Posterior cingulate gyrus (tissue), 11 donors: ENCODE data around the gene LHX3.

ENCODE experiments used
- DNase-seq, 10 donors: peaks; one replicate each; pipeline versions ENCODE4 v3.0.0 to v3.0.0-alpha.2; 2020 to 2021; ENCODE audit warnings: mixed read lengths in 3 of 10
- intact Hi-C: fragments of 100-400 bp; cut with DNase I; formaldehyde crosslinking; loops from one replicate; pipeline ENCODE4 v1.15.1; 2023

LHX3 gene

DNA sequence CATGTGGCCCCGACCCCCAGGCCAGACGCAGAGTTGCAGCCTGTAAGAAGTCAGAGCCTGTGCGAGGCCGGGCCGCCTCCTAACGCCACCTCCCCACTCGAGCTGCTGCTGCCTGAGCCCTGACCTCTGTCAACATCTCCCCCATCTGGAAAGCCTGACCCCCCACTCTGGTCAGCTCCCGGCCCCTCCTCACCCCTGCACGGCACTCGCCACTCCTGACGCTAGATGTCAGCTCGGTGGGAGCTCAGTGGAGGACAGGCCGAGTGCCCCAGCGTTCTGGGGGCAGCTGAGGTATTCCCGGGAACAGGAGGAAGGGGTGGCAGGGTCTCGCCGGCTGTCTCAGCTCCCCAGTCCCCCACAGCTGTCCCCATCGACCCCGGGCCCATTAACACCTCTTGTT lies 19.9 kb downstream of the LHX3 start:
- intact Hi-C loops = no loop called here
- peak in 1 of 10 donors; percentile 69 for DNase-seq

DNA sequence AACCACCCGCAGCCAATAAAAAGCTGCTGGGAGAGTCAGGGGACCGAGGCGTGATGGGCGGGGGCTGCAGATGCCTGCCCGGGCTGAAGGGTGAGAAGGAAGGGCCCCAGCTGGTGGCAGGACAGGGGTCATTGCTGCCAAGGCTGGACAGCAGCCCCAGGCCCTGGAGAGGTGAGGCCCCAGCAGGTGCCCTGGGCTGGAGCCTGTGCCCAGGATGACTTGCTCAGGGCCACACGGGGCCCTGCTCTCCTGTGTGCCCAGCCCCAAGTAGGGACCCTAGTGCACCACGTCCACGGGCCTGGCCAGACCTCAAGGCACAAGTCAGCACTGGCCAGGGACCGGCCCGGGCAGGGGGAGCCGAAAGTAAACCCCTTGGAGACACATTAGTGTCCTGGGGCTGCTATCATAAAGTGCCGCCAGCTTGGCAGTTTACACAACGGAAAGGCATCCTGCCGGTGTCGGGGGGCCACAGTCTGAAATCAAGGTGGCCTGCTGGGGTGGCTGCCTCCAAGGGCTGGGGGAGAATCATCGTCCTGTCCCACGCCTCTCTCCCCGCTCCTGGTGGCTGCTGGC lies 22.0 kb downstream of the LHX3 start:
- peak in 1 of 10 donors; percentile 78 for DNase-seq
- intact Hi-C loops = no loop called here

DNA sequence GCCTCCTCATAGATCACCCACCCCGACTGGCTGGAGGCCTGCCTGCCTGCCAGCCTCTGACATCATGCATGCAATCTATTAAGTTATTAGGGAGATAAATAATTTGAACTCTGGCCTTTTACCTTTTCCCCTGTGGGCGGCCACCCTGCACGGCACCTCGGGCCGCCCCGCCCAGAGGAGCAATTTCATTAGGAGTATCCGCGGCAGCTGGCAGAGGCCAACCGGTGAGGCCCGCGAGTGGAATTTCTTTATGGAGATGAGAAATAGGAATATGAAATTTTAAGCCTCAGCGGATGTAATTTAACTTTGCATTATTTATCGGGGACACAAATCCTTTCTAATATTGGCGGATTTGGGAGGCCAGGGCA lies 22.5 kb downstream of the LHX3 start:
- intact Hi-C loops = no loop called here
- no peak for DNase-seq

DNA sequence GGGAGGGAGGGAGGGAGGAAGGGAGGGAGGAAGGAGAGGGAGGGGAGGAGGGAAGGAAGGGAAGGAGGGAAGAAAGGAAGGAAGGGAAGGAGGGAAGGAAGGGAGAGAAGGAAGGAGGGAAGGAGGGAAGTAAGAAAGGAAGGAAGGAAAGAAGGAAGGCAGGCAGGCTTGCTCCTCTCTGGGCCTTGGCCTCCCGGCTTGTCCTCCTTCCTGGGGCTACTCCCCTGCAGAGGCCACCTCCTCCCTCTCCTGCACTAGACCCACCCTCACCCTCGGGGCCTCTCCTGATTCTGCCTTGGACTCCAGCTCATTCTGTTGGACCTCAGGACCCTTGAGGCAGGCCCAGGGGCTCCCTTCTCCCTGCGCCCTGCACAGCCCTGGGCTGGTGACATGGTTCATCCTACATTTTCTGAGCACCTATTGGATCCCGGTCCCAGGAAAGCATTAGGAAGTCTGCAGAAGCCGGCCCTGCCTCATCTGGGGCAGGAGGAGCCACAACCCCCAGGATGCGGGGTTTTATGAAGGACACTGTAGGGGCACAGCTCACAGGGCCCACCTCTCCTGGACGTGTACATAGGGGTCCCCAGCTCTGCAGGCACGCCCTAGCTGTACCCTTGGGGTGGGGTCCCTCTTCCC lies 23.0 kb downstream of the LHX3 start:
- no peak for DNase-seq
- intact Hi-C loops = no loop called here

DNA sequence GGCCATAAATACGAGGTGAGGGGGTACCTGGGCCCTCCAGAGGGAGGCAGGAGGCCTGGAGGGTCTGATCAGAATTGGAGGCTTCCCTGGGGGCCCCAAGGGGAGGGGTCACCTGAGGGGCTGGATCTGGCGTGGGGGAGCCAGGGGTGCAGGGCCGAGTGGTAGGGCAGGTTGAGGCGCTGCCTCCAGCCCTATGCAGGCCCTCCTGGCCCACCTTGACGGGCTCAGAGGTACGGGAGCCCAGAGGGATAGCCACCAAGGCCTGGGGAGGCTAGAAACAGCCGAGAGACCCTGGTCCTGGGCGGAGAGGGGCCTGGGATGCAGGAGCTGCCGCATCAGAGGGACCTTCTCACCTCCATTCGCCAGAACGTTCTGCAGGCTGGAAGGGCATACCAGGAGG lies 24.3 kb downstream of the LHX3 start:
- no peak for DNase-seq
- intact Hi-C loops = no loop called here

DNA sequence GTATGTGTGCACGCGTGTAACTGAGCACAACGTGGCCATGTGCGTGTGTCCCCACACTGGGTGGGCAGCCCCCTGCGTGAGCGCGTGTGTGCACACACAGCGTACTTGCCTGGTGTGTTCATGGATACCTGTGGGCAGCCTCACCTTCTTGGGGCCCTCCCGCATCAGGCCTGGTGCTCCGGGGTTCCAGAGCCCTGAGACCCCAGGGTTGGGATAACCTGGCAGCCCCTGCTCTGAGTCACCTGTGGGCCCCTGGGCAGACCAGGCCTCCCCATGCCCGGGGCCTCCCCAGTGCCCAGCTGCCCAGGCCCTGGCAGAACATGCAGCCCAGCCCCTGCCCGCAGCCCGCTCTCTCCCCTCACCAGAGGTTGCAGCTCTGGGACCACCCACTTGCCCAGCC lies 25.2 kb downstream of the LHX3 start:
- intact Hi-C loops = no loop called here
- no peak for DNase-seq

DNA sequence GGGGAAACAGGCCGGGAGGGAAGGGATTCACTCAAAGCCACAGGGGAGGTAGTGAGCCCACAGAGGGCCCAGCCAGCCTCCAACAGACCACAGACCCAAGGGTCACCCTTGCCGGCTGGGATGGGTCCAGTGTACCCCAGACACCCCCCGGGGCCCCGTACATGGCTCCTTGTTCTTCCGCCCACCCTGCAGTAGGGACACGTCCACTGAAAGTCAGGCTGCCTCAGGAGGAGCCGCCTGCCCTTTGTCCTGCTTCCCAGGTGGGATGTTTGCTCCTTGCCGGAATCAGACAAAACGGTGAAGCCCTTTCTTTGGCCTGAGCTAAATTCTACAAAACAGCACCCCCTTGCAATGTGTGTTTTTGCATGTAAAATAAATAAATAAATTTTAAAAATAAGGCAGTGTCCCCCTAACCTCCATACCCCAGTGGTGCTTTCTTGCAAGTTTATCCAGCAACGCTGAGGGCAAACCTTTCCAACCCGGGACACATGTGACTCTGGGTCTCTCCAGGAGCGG lies 25.8 kb downstream of the LHX3 start:
- intact Hi-C loops = no loop called here
- DNase-seq = no peak

DNA sequence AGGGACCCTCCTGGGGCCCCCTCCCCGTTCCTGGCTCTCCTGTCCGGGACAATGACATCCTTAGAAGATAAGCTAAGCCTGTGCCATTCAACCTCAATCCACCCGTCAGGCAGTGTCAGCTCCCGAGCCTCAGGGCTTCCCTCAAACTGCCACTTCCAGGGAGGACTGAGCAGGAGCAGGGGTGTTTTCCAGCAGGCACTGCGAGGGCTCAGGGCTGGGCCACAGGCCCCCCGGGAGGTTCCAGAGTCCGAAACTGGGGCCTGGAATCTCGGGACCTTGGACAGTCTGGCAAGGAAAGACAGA lies 26.2 kb downstream of the LHX3 start:
- DNase-seq = no peak
- intact Hi-C loops = no loop called here

DNA sequence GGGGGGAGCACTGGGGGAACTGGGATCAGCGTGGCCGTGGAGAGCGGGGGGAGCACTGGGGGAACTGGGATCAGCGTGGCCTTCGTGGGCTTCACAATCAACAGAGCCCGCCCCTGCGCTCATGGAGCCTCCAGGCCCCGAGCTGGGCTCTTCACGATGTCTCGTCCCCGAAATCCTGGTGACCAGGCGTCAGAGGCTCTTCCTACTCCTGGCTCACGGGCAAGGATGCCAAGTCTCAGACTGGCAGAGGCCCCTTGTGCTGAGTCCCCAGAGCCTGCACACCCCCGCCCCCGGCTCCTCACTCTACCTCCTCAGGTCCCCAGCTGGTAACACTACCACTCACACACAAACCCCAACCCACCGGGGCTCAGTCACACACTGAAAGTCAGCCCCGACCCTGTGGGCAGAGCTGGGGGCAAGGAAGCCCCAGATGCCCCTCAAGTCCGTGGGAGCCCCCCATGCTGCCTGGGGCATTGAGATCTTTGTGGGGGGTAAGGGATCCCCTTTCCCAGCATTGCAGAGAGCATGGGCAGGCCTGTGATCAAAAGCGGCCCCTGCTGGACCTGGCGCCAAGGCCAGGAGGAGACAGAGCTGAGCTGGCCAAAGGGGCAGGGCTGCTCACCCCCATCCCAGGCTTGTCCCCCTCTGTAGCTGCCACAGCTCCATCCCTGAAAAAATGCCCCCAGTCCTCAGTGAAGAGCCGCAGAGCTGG lies 26.7 kb downstream of the LHX3 start:
- intact Hi-C loops = no loop called here
- peak in 1 of 10 donors; percentile 69 for DNase-seq

DNA sequence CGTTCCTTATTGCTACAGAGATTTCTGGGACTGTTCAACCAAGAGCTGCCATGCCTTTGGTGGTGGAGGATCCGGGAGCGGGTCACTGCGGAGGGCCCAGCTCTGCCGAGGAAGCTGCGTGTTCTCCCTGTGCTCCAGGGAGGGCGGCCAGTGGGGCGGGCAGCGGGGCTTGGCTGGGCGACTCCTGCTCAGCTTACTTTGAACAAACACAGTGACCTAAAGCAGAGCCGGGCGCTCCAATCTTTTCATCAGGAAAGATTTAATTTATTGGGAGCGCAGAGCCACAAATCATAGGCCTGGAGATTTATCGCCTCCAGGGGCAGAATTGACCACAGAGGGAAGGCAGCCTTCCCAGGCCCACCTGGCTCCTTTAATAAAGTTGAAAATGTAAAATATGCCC lies 27.7 kb downstream of the LHX3 start:
- DNase-seq = peak in 1 of 10 donors; percentile 83
- intact Hi-C loops = no loop called here

DNA sequence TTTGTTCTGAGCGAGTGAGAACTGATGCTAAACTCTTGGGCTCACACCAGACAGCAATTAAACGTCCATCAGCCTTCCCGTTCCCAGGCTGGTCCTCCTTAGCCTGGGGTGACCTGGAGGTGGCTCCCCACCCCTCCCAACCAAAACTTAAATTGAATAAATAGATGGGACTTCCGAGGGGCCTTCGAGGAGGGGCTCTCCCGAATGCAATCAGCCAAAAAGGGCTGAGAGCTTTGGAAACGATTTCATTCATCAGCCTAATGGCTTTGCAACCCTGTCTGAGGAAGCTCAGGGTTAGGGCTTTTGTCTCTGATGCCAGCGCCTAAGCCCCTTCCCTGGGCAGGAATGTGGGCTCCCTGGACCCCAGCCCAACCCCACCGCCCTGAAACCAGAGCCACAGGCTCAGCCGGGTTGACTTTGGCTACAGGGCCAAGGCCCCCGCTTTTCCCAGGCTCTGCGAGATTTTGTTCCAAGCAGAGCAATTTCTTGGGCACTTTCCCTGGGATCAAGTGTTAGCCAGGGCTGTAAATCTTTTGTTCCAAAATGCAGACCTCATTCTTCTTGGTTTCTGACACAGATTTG lies 29.2 kb downstream of the LHX3 start:
- intact Hi-C loops = no loop called here
- no peak for DNase-seq

DNA sequence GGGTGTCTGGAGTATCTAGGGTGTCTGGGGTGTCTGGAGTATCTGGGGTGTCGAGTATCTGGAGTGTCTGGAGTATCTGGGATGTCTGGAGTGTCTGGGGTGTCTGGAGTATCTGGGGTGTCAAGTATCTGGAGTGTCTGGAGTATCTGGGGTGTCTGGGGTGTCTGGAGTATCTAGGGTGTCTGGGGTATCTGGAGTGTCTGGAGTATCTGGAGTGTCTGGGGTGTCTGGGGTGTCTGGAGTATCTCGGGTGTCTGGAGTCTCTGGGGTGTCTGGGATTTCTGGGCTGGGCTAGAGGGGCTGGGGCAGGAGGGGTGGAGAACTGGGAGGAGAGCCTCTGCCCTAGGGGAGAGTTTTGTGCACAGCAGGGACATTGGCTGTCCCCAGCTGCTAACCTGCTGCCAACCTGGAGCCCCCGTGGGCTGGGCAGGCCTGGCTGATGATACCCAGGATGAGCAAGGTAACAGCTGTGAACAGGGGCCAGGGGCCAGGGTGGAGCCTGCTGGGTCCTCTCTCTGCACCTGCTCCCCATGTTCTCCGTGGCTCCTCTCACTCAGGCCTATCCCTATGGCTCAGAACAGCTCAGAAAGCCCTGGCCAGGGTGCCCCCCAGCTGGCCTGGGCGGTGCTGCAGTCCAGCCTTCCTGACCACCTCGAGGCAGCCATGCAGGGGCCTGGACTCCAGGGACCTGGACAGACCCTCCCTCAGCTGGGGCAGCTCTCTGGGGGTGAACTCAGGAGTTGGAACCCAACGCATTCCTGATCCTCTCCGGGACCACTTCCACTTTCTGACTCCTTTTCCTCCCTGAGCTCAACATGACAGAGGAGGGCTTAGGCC lies 29.9 kb downstream of the LHX3 start:
- intact Hi-C loops = no loop called here

DNA sequence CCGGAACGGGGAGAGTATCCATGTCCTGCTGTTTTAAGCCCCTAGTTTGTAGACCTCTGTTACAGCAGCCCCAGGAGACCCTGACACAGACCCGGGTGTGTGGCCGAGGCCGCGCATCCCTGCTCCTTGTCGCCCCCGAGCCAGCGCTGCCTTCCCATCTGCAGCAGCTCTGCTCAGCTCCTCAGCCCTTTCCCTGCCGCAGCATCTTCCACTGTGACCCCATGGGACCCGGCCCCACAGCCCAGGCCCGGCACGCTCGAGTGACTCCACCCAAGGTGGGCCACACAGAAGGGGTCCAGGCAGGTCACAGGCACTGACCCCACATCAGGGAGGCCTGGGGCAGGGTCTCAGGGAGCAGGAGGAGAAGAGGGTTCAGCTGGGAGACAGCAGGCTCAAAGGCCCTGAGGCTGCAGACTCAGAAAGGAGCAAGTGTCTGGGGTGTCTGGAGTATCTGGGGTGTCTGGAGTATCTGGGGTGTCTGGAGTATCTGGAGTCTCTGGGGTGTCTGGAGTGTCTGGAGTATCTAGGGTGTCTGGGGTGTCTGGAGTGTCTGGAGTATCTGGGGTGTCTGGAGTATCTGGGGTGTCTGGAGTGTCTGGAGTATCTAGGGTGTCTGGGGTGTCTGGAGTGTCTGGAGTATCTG lies 31.2 kb downstream of the LHX3 start:
- intact Hi-C loops = no loop called here
- DNase-seq = peak in 1 of 10 donors; percentile 77

More for the DNA sequence above, 29.9 kb downstream of the LHX3 start:
- DNase-seq = no peak

DNA sequence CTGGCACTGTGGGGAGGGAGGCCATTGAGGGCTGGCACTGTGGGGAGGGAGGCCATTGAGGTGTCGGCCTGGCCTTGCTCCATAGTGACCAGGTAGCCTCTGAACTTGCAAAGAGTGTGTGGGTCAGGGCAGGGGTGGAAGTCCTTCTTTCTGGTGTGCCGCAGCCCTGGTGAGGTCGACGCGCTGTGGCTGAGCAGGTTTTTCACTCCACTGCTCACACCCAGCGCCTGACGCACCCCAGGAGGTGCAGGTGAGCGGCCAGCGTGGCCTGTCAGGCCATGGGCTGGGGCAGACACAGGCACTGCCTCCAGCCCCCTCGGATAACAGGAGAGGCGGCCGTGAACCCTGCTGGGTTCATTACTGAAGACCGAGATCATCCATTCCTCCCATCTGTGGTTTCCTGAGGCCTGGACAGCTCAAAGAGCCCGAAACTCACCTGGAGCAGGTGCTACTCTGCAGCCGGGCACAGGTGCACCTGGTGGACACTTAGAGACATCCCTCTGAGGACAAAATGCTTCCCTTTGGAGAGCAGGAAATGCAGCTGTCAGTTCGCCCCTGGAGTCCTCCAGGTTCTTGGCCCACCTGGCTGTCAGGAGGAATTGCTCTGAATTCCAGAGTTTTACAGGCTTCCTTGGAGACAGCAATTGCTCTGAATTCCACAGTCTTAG lies 32.4 kb downstream of the LHX3 start:
- peak in 1 of 10 donors; percentile 57 for DNase-seq
- intact Hi-C loops = no loop called here

DNA sequence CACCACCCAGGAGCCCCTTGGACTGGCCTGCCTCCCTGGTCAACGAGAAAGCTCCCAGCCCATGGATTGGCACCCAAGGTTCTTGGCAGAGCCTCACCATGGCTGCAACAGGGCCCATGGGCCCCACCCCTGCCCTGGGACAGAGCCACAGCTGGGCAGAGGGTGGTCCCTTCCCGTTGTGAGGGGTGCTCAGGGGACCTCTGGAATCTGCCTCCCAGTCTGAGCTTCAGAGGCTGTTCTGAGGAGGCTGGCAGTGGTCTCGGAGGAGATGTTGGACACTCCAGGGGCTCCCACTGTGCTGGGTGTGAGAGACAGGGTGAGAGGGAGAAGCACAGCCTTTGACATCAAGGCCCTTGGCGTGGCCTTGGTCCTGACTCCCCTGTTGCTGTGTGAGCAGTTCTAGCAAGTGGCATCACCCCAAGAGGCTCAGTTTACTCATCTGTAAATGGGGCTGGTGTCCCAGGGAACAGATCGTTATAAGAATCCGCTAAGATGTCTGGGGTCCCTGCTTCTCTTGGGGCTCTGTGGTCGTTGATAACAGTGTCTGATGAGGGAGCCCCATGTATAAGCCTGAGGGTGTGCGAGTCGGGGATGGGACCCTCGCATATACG lies 33.0 kb downstream of the LHX3 start:
- DNase-seq = peak in 1 of 10 donors; percentile 76
- intact Hi-C loops = no loop called here

DNA sequence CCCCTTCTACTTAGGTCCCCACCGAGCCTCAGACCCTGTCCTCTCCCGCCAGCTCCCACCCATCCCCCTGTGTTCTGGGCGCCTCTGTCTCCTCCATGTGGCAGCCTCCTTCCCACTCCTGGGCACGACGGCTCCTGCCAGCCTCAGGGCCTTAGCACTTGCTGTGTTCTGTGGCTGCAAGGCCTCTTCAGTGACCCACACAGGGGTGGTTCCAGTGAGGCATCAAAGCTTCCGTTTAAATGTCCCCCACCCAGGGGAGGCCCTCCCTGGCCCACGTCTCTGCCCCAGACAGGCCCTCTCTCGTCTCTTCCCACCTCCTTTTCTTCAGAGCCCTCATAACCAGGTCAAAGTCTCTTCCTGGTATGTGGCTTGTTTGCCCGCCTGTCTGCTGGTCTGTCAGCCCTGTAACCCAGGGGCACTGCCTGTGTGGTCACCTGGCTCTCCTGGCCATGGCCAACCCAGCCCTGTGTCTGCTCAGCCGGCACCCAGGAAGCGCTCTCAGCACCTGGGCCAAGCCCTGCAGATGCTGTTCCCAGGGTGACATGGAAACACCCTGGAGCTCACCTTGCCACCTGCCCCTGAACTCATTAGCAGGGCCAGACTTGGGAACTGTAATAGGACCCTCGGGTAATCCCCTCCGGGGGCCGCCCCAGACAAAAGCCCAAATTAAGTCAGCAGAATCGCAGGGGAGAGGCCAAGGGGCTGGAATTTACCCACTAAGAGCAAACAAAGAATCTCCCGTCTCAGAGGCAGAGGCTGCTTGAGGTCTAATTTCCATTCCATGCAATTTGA lies 33.7 kb downstream of the LHX3 start:
- peak in 1 of 10 donors; percentile 73 for DNase-seq
- intact Hi-C loops = no loop called here

DNA sequence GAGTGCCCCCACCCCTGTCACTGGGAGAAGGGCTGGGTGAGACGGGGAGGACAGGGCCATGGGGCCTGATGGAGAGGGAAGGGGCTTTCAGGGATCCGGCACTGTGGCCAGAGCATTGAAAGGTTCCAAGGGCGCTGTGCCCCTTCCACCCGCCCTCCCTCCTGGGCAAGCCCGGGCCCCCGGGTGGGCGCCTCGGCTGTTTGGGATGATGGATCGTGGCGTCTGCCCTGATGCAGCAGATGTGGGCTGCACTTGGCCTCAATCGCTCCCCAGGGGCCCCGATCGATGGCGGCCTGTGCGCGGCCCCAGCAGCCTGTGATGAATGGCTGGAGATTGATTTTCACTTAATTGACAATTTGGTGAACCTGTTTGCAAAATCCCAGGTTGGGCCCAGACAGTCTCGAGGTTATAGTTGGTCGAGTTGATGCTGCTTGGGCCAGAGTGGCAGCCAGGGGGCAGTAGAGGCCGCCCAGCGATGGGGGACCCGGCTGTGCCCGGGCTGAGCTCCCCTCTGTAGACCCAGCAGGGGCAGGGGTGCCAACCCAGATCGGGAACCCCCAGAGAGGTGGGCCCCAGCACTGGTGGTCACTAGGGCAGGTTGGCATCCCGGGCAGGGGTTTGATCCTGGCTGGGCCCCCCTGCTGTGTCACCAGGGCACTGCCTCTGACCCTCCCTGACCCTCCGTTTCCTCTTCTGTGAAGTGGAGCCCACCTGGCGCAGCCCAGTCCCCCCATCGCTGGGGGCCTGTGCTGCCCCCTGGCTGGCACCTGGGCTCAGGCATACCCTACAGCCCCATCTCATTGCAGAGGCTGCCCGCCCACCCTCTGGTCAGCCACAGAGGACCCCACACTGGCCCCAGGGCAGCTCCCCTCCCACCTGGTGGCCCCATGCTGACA lies 34.7 kb downstream of the LHX3 start:
- intact Hi-C loops = loop anchor here (1.0 kb wide), 1 partner anchor 113 kb away; no protein-coding TSS in a partner anchor
- peak in 5 of 10 donors; percentile 22 to 87 (median 37) for DNase-seq
